CD4-positive, alpha-beta memory T cell (primary cell): ENCODE measurements around the gene SRRM3. TPM values are rescaled to one million over a fixed set of nuclear protein-coding genes. Genes with fewer than 3 reads are reported as not detected.
"Not testable (repeated sequence)": the region's sequence is repeated elsewhere in the genome, so short reads cannot be mapped to it uniquely, and the experiment has no call there.

Experiments used
- CTCF ChIA-PET: fragments of 350-600 bp; sonication (Branson Sonifier 250); formaldehyde crosslinking; loops from one replicate; lab custom pipeline; 2021; ENCODE audit warnings: inconsistent platforms; ENCODE audit not compliant: partially characterized antibody; lab: Charles Lee
- POLR2A ChIA-PET: fragments of 350-600 bp; sonication (Branson Sonifier 250); formaldehyde crosslinking; loops from one replicate; lab custom pipeline; 2021; ENCODE audit not compliant: partially characterized antibody; lab: Charles Lee
- DNase-seq, 5 donors: peaks; one replicate each; pipeline versions ENCODE4 v3.0.0 to v3.0.0-alpha.2; 2020 to 2022; ENCODE audit warnings: mixed read lengths in 1 of 5
- H3K27ac ChIP-seq: one replicate; pipeline ENCODE4 v1.7.0; 2013; ENCODE audit warnings: low read depth, low read length
- H3K27me3 ChIP-seq: 2 replicates; pipeline ENCODE4 v1.7.0; 2013; ENCODE audit warnings: mild to moderate bottlenecking, low read length, moderate library complexity; ENCODE audit not compliant: insufficient read depth
- H3K36me3 ChIP-seq: 2 replicates; pipeline ENCODE4 v1.7.0; 2013; ENCODE audit warnings: mild to moderate bottlenecking, low read length, moderate library complexity; ENCODE audit not compliant: insufficient read depth
- H3K4me1 ChIP-seq: 2 replicates; pipeline ENCODE4 v1.7.0; 2013; ENCODE audit warnings: mild to moderate bottlenecking, low read length, moderate library complexity; ENCODE audit not compliant: insufficient read depth
- H3K4me3 ChIP-seq, 2 donors: one replicate each; pipeline ENCODE4 v1.7.0; 2013; ENCODE audit warnings: low read length in 2 of 2, mild to moderate bottlenecking in 1 of 2
- H3K9me3 ChIP-seq, 2 donors: one replicate each; pipeline ENCODE4 v1.7.0; 2013; ENCODE audit warnings: low read length in 2 of 2, control low read depth in 1 of 2; ENCODE audit not compliant: control insufficient read depth in 1 of 2
- H3K27ac Mint-ChIP-seq, 7 donors: one replicate each; pipeline ENCODE4 v1.8.0; 2020 to 2021; ENCODE audit warnings: mixed read lengths in 7 of 7, mild to moderate bottlenecking in 6 of 7, inconsistent platforms in 3 of 7, moderate library complexity in 3 of 7
- H3K27me3 Mint-ChIP-seq, 2 donors: one replicate each; pipeline ENCODE4 v1.8.0; 2020 to 2021; ENCODE audit warnings: mixed read lengths in 2 of 2
- H3K36me3 Mint-ChIP-seq, 2 donors: one replicate each; pipeline ENCODE4 v1.8.0; 2020 to 2021; ENCODE audit warnings: mixed read lengths in 2 of 2, inconsistent platforms in 1 of 2, mild to moderate bottlenecking in 1 of 2
- H3K4me1 Mint-ChIP-seq, 4 donors: one replicate each; pipeline ENCODE4 v1.8.0; 2020 to 2021; ENCODE audit warnings: mixed read lengths in 4 of 4, mild to moderate bottlenecking in 1 of 4
- H3K4me3 Mint-ChIP-seq, 8 donors: one replicate each; pipeline ENCODE4 v1.8.0; 2020 to 2021; ENCODE audit warnings: mixed read lengths in 8 of 8, mild to moderate bottlenecking in 7 of 8, moderate library complexity in 6 of 8, inconsistent platforms in 3 of 8
- H3K9me3 Mint-ChIP-seq, 8 donors: one replicate each; pipeline ENCODE4 v1.8.0; 2020 to 2021; ENCODE audit warnings: mixed read lengths in 8 of 8, mild to moderate bottlenecking in 5 of 8, inconsistent platforms in 3 of 8, moderate library complexity in 1 of 8
- intact Hi-C: fragments of 100-400 bp; cut with micrococcal nuclease; formaldehyde crosslinking; loops from one replicate; pipeline ENCODE4 v1.15.1; 2023
- polyA plus RNA-seq, 2 donors: library from polyadenylated mRNA; unstranded; fragments of 300-500 nt; fragmentation: Illumina TruSeq; gene quantifications; one replicate each; pipeline ENCODE4 v1.2.3, GENCODE V29; 2021
- total RNA-seq, 2 experiments: library from RNA; stranded (reverse); gene quantifications; one replicate each; pipeline ENCODE4 v1.2.3, GENCODE V29; 2021

The SRRM3 gene
- total and polyA plus RNA-seq, 4 experiments from 2014 or later, result not detected

- Mint-ChIP-seq H3K4me3 (no peak overlapping the region), H3K4me1 (no peaks in the 10 kb centered on the region), H3K36me3 (peaks cover 0 to 4% of the 10 kb centered on the region in 2 donors), H3K27me3 (peaks cover 31 to 50% of the 10 kb centered on the region in 2 donors), H3K27ac (no peak overlapping the region), H3K9me3 (peaks cover 0 to 11% (median 3%) of the 10 kb centered on the region in 8 donors)
- H3K27ac ChIP-seq, result no peak overlapping the region
- no peak for DNase-seq
- H3K4me3 ChIP-seq, result no peak overlapping the region
- H3K36me3 ChIP-seq, result no peaks in the 10 kb centered on the region
- ChIA-PET CTCF (no interaction called here), POLR2A (no interaction called here)
- no peaks in the 10 kb centered on the region for H3K27me3 ChIP-seq
- intact Hi-C loops, result no loop called here
- no peaks in the 10 kb centered on the region for H3K9me3 ChIP-seq
- no peaks in the 10 kb centered on the region for H3K4me1 ChIP-seq
These were observed 21.1 kb downstream of the SRRM3 start for GRCh38 chr7:76222839-76223238.

GRCh38 chr7:76223286-76223972, 21.7 kb downstream of the SRRM3 start:
- H3K27me3 ChIP-seq, result no peaks in the 10 kb centered on the region
- H3K27ac ChIP-seq, result no peak overlapping the region
- Mint-ChIP-seq H3K4me3 (no peak overlapping the region), H3K27ac (no peak overlapping the region), H3K9me3 (peaks cover 0 to 11% (median 3%) of the 10 kb centered on the region in 8 donors), H3K36me3 (peaks cover 0 to 4% of the 10 kb centered on the region in 2 donors), H3K27me3 (peaks cover 31 to 45% of the 10 kb centered on the region in 2 donors), H3K4me1 (no peaks in the 10 kb centered on the region)
- intact Hi-C loops, result no loop called here
- ChIA-PET POLR2A (no interaction called here), CTCF (no interaction called here)
- no peak for DNase-seq
- H3K36me3 ChIP-seq, result no peaks in the 10 kb centered on the region
- H3K4me3 ChIP-seq, result no peak overlapping the region
- H3K4me1 ChIP-seq, result no peaks in the 10 kb centered on the region
- no peaks in the 10 kb centered on the region for H3K9me3 ChIP-seq

GRCh38 chr7:76224695-76225094, 23.0 kb downstream of the SRRM3 start:
- Mint-ChIP-seq H3K27me3 (peaks cover 32 to 43% of the 10 kb centered on the region in 2 donors), H3K36me3 (peaks cover 0 to 4% of the 10 kb centered on the region in 2 donors), H3K4me1 (no peaks in the 10 kb centered on the region), H3K4me3 (no peak overlapping the region), H3K9me3 (peaks cover 0 to 11% (median 3%) of the 10 kb centered on the region in 8 donors), H3K27ac (no peak overlapping the region)
- no peak for DNase-seq
- no peak overlapping the region for H3K27ac ChIP-seq
- no peaks in the 10 kb centered on the region for H3K27me3 ChIP-seq
- ChIA-PET CTCF (no interaction called here), POLR2A (no interaction called here)
- H3K4me3 ChIP-seq, result no peak overlapping the region
- no peaks in the 10 kb centered on the region for H3K9me3 ChIP-seq
- H3K4me1 ChIP-seq, result no peaks in the 10 kb centered on the region
- intact Hi-C loops, result no loop called here
- H3K36me3 ChIP-seq, result no peaks in the 10 kb centered on the region

GRCh38 chr7:76225379-76225778, 23.7 kb downstream of the SRRM3 start:
- intact Hi-C loops, result no loop called here
- no peak overlapping the region for H3K27ac Mint-ChIP-seq
- peaks cover 0 to 4% of the 10 kb centered on the region in 2 donors for H3K36me3 Mint-ChIP-seq
- POLR2A ChIA-PET, result no interaction called here
- no peaks in the 10 kb centered on the region for H3K4me1 Mint-ChIP-seq
- H3K27me3 Mint-ChIP-seq, result peaks cover 32 to 43% of the 10 kb centered on the region in 2 donors
- H3K9me3 Mint-ChIP-seq, result peaks cover 0 to 11% (median 3%) of the 10 kb centered on the region in 8 donors
- H3K4me1 ChIP-seq, result no peaks in the 10 kb centered on the region
- H3K4me3 ChIP-seq, result no peak overlapping the region
- CTCF ChIA-PET, result no interaction called here
- no peak overlapping the region for H3K27ac ChIP-seq
- H3K9me3 ChIP-seq, result no peaks in the 10 kb centered on the region
- H3K27me3 ChIP-seq, result no peaks in the 10 kb centered on the region
- no peaks in the 10 kb centered on the region for H3K36me3 ChIP-seq
- H3K4me3 Mint-ChIP-seq, result no peak overlapping the region
- DNase-seq, result peak in 2 of 5 donors; percentile 15 to 20

GRCh38 chr7:76225951-76226350, 24.3 kb downstream of the SRRM3 start:
- Mint-ChIP-seq H3K4me1 (no peaks in the 10 kb centered on the region), H3K36me3 (peaks cover 0 to 4% of the 10 kb centered on the region in 2 donors), H3K4me3 (no peak overlapping the region), H3K27ac (no peak overlapping the region), H3K27me3 (peaks cover 34 to 44% of the 10 kb centered on the region in 2 donors), H3K9me3 (peaks cover 0 to 11% (median 3%) of the 10 kb centered on the region in 8 donors)
- H3K36me3 ChIP-seq, result no peaks in the 10 kb centered on the region
- H3K27ac ChIP-seq, result no peak overlapping the region
- H3K4me1 ChIP-seq, result no peaks in the 10 kb centered on the region
- no peak overlapping the region for H3K4me3 ChIP-seq
- DNase-seq, result no peak
- POLR2A ChIA-PET, result no interaction called here
- no peaks in the 10 kb centered on the region for H3K27me3 ChIP-seq
- intact Hi-C loops, result no loop called here
- no peaks in the 10 kb centered on the region for H3K9me3 ChIP-seq
- CTCF ChIA-PET, result no interaction called here

GRCh38 chr7:76226878-76227423, 25.3 kb downstream of the SRRM3 start:
- H3K27me3 Mint-ChIP-seq, result peaks cover 34 to 48% of the 10 kb centered on the region in 2 donors
- H3K9me3 Mint-ChIP-seq, DNase-seq, H3K27ac ChIP-seq, H3K4me1 Mint-ChIP-seq, H3K4me1 ChIP-seq, H3K36me3 ChIP-seq, intact Hi-C loops, H3K4me3 Mint-ChIP-seq, H3K9me3 ChIP-seq, H3K27ac Mint-ChIP-seq, POLR2A ChIA-PET, H3K4me3 ChIP-seq, H3K36me3 Mint-ChIP-seq, H3K27me3 ChIP-seq: not testable (repeated sequence)
- CTCF ChIA-PET, result interaction anchor here (0.6 kb wide), 1 partner anchor 31 kb away, joined by 4 read pairs; no protein-coding TSS in a partner anchor

- Mint-ChIP-seq H3K9me3 (peaks cover 0 to 6% (median 0%) of the 10 kb centered on the region in 8 donors), H3K36me3 (no peaks in the 10 kb centered on the region), H3K27me3 (peaks cover 37 to 57% of the 10 kb centered on the region in 2 donors), H3K4me3 (no peak overlapping the region), H3K27ac (no peak overlapping the region), H3K4me1 (peaks cover 2 to 8% (median 5%) of the 10 kb centered on the region in 4 donors)
- no peaks in the 10 kb centered on the region for H3K36me3 ChIP-seq
- no peak overlapping the region for H3K27ac ChIP-seq
- H3K4me3 ChIP-seq, result no peak overlapping the region
- ChIA-PET POLR2A (no interaction called here), CTCF (no interaction called here)
- no peak for DNase-seq
- H3K4me1 ChIP-seq, result peaks cover 5% of the 10 kb centered on the region
- no peaks in the 10 kb centered on the region for H3K27me3 ChIP-seq
- intact Hi-C loops, result no loop called here
- H3K9me3 ChIP-seq, result no peaks in the 10 kb centered on the region
These were observed 28.5 kb downstream of the SRRM3 start for GRCh38 chr7:76230214-76230613.
